Lung (tissue), 12 donors: ENCODE measurements around the gene CNTNAP2. TPM values are rescaled to one million over a fixed set of nuclear protein-coding genes. Genes with fewer than 3 reads are reported as not detected.
A peak's percentile ranks its signal among the peaks of the same experiment; 100 is the strongest.

Experiments
- ATAC-seq: fragments of 200-7000 bp; cut with Tn5 transposase; one replicate; pipeline ENCODE4 v1.9.1; 2020; ENCODE audit warnings: moderate number of reproducible peaks; ENCODE audit not compliant: insufficient read depth, low FRiP score
- DNase-seq, 3 donors: peaks; one replicate each; pipeline ENCODE4 v3.0.0-alpha.2; 2013 to 2017
- H3K27ac ChIP-seq, 2 donors: one replicate each; pipeline ENCODE4 v1.5.1; 2013; ENCODE audit warnings: mild to moderate bottlenecking in 2 of 2, moderate library complexity in 2 of 2, control low read depth in 1 of 2, inconsistent platforms in 1 of 2, low read depth in 1 of 2, low read length in 1 of 2
- H3K27me3 ChIP-seq, 3 donors: one replicate each; pipeline ENCODE4 v1.5.1; 2013; ENCODE audit warnings: low read length in 2 of 3; ENCODE audit not compliant: control insufficient read depth in 3 of 3, insufficient read depth in 3 of 3
- H3K36me3 ChIP-seq, 4 donors: one replicate each; pipeline ENCODE4 v1.5.1; 2013; ENCODE audit warnings: low read length in 4 of 4, mild to moderate bottlenecking in 1 of 4, moderate library complexity in 1 of 4; ENCODE audit not compliant: control insufficient read depth in 4 of 4, insufficient read depth in 4 of 4
- H3K4me1 ChIP-seq, 5 donors: one replicate each; pipeline ENCODE4 v1.5.1; 2013; ENCODE audit warnings: low read length in 5 of 5, mild to moderate bottlenecking in 2 of 5, moderate library complexity in 1 of 5; ENCODE audit not compliant: control insufficient read depth in 5 of 5, insufficient read depth in 5 of 5
- H3K4me3 ChIP-seq: one replicate; pipeline ENCODE4 v1.5.1; 2013; ENCODE audit warnings: mild to moderate bottlenecking, control low read depth, moderate library complexity
- H3K9ac ChIP-seq, 2 donors: one replicate each; pipeline ENCODE4 v1.5.1; 2013; ENCODE audit warnings: low read length in 2 of 2, control low read depth in 1 of 2; ENCODE audit not compliant: insufficient read depth in 1 of 2
- H3K9me3 ChIP-seq, 4 donors: one replicate each; pipeline ENCODE4 v1.5.1; 2013; ENCODE audit warnings: low read length in 3 of 4, mild to moderate bottlenecking in 1 of 4, moderate library complexity in 1 of 4; ENCODE audit not compliant: control insufficient read depth in 4 of 4, insufficient read depth in 3 of 4
- CTCF ChIP-seq: IDR thresholded peaks from 2 replicates; pipeline ENCODE4 v1.5.1; 2012; ENCODE audit warnings: mild to moderate bottlenecking; ENCODE audit errors: control extremely low read depth, extremely low read depth
- WGBS, 2 donors: extraction: QIAGEN DNeasy Blood & Tissue Kit; methylation state at CpG; one replicate each; pipeline ENCODE4 v1.1.7; 2013; 5-methylcytosine and 5-hydroxymethylcytosine counted together
- polyA plus RNA-seq, 2 donors: library from polyadenylated mRNA; stranded (reverse); fragments of 200-250 nt; gene quantifications; one replicate each; pipeline ENCODE4 v1.2.1, GENCODE V29; 2013
- total RNA-seq, 2 donors: library from RNA; depleted of rRNA in 1 of 2; stranded (reverse); fragments of >200 nt in 1 of 2; gene quantifications; one replicate each; pipeline ENCODE4 v1.2.1, GENCODE V29; 2014 to 2021
- donor health status: control.
- donor health status: control.
- donor health status: Bipolar disorder and iron deficiency.
- donor health status: healthy.
- donor health status: DM: yes; HTN: yes; CAD: no.

Gene CNTNAP2
- total and polyA plus RNA-seq, 4 donors = 0.18 to 45.3 (median 0.52) TPM

DNA sequence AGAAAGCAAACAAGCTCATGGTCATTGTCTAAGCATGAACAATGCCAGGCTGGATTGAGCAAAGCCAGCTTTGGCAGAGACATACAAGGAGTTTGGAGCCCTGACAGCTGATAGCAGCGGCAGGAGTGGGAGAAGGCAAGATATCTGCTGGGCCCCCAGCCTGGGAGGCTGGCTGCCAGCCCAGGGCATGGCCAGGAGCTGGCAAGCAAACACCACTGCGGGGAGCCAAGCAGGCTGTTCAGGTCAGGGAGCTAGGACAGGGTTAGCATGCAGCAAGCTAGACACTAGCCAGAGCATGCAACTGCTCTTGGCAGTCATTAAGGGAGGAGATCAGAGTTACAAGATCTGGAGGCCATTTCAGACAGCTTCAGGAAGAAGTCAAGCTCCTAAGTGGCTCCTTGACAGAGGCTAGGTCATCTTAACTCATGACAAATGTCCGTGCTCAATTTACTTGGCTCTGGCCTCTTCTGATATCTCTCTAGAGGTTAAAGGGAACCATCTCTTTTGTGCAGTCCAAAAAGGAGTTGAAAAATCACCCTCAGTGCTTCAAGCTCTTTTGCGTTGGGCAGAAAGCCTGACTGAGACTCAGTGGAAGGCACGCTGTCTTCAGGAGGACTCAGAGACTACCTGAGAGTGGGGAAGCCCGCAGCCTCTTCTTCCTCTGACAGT is 2037.1 kb downstream of the CNTNAP2 start:
- no peak for TF ChIP-seq CTCF
- Histone ChIP-seq H3K9me3 (peaks cover 0 to 2% (median 0%) of the 10 kb centered on the region in 4 donors), H3K9ac (no peak overlapping the region), H3K27ac (no peak overlapping the region), H3K4me1 (peaks cover 0 to 22% (median 3%) of the 10 kb centered on the region in 5 donors), H3K27me3 (no peaks in the 10 kb centered on the region), H3K4me3 (no peak overlapping the region), H3K36me3 (no peaks in the 10 kb centered on the region)
- ATAC-seq = peak; percentile 49
- DNase-seq = peak; percentile 66 to 77 (median 76)
- WGBS, 2 donors = 55 to 81% methylated on average over 6 of the region's 6 CpGs

DNA sequence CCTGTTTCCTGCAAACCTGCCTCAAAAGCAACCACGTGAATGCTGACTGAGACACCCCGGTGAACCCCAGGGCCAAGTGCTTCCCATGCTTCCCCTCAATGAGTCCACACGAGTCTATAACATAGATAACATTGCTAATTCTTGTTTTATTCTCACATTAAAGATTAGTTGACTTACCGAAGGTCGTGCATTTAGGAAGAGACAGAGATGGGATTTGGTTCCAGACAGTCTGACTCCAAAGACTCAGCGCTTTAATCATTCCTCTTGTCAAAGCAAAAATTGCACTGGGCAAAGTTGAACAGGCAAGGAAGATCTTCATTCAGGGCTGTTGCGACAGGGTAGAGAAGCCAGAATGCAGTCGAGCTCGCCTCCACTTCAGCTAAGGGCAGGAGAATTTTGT is 2038.4 kb downstream of the CNTNAP2 start:
- H3K9me3 ChIP-seq = peaks cover 0 to 2% (median 0%) of the 10 kb centered on the region in 4 donors
- peaks cover 0 to 22% (median 3%) of the 10 kb centered on the region in 5 donors for H3K4me1 ChIP-seq
- no peaks in the 10 kb centered on the region for H3K27me3 ChIP-seq
- 73 to 83% methylated on average over 9 of the region's 9 CpGs for WGBS, 2 donors
- no peak overlapping the region for H3K4me3 ChIP-seq
- H3K27ac ChIP-seq = no peak overlapping the region
- no peak for ATAC-seq
- TF ChIP-seq CTCF = no peak
- no peak for DNase-seq
- H3K36me3 ChIP-seq = no peaks in the 10 kb centered on the region
- H3K9ac ChIP-seq = no peak overlapping the region

DNA sequence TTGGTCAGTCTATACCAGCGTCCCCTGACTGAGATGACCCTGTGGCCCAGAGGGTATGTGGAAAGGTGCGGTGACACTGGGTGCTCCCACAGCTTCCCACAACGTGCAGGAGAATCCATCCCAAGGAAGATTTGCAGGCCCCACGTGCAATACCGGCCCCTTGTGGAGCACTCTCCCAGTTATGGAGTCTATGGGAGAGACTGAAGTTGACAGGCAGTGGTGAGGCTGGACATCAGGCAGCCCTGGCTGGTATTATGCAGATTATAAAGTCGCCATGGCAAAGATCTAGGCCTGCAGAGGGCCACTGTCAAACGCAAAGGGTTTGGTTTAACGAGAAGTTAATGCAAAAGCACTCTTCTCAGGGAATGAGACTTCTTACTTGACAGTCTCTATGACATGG is 2039.2 kb downstream of the CNTNAP2 start:
- H3K9me3 ChIP-seq = peaks cover 0 to 2% (median 0%) of the 10 kb centered on the region in 4 donors
- H3K36me3 ChIP-seq = no peaks in the 10 kb centered on the region
- H3K9ac ChIP-seq = no peak overlapping the region
- TF ChIP-seq CTCF = no peak
- H3K27ac ChIP-seq = no peak overlapping the region
- H3K4me3 ChIP-seq = no peak overlapping the region
- ATAC-seq = no peak
- H3K27me3 ChIP-seq = no peaks in the 10 kb centered on the region
- DNase-seq = no peak
- H3K4me1 ChIP-seq = peaks cover 0 to 22% (median 3%) of the 10 kb centered on the region in 5 donors
- 86 to 89% methylated on average over 8 of the region's 8 CpGs for WGBS, 2 donors
